ENCODE measurements around the gene CCL14. TPM values are rescaled to one million over a fixed set of nuclear protein-coding genes. Genes with fewer than 3 reads are reported as not detected.
"Not testable (repeated sequence)": the region's sequence is repeated elsewhere in the genome, so short reads cannot be mapped to it uniquely, and the experiment has no call there.

The CCL14 gene
- total RNA-seq, 1 donor from 2014 or later, result not detected

DNA sequence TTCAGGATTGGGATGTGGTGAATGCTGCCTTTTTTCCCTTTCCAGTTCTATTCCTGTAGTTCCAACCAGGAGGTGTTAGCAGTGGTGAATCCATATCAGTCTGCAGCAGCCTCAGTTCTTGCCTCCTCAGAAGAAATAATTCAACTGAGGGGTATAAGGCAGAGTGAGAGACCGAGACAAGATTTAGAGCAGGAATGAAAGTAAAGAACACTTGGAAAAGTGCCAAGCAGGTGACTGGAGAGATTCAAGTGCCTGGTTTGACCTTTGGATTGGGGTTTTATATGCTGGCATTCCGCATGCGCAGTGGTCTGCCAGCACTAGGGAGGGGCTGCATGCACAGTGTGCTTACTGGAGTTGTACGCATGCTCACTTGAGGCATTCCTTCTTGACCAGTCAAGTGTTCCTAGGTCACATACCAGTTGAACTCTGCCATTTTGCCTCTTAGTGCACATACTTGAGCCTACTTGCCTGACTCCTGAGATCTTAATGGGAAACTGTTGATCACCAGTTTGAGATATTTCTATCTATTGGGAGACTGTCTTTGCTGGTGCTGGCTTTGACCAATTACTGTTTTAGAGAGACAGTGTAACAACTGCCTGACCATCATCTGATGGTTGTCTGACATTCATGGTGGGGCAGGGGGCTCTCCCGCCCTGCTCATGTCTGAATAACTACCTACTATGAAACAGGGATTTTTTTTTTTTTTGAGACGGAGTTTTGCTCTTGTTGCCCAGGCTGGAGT, 15.5 kb upstream of the CCL14 start:
- Mint-ChIP-seq H3K4me3 (ENCODE audit: unreplicated experiment) (no peak overlapping the region), H3K4me1 (ENCODE audit: low read depth, unreplicated experiment) (no peaks in the 10 kb centered on the region), H3K27me3 (ENCODE audit: unreplicated experiment) (no peaks in the 10 kb centered on the region), H3K36me3 (ENCODE audit: unreplicated experiment) (no peaks in the 10 kb centered on the region), H3K9me3 (ENCODE audit: unreplicated experiment) (no peaks in the 10 kb centered on the region), H3K27ac (ENCODE audit: unreplicated experiment) (no peak overlapping the region)
- TF ChIP-seq, protein P1, sequence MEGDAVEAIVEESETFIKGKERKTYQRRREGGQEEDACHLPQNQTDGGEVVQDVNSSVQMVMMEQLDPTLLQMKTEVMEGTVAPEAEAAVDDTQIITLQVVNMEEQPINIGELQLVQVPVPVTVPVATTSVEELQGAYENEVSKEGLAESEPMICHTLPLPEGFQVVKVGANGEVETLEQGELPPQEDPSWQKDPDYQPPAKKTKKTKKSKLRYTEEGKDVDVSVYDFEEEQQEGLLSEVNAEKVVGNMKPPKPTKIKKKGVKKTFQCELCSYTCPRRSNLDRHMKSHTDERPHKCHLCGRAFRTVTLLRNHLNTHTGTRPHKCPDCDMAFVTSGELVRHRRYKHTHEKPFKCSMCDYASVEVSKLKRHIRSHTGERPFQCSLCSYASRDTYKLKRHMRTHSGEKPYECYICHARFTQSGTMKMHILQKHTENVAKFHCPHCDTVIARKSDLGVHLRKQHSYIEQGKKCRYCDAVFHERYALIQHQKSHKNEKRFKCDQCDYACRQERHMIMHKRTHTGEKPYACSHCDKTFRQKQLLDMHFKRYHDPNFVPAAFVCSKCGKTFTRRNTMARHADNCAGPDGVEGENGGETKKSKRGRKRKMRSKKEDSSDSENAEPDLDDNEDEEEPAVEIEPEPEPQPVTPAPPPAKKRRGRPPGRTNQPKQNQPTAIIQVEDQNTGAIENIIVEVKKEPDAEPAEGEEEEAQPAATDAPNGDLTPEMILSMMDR (IDR thresholded peaks at IDR 0.05; ENCODE audit: partially characterized antibody, unreplicated experiment), result no peak
- DNase-seq, result no peak

DNA sequence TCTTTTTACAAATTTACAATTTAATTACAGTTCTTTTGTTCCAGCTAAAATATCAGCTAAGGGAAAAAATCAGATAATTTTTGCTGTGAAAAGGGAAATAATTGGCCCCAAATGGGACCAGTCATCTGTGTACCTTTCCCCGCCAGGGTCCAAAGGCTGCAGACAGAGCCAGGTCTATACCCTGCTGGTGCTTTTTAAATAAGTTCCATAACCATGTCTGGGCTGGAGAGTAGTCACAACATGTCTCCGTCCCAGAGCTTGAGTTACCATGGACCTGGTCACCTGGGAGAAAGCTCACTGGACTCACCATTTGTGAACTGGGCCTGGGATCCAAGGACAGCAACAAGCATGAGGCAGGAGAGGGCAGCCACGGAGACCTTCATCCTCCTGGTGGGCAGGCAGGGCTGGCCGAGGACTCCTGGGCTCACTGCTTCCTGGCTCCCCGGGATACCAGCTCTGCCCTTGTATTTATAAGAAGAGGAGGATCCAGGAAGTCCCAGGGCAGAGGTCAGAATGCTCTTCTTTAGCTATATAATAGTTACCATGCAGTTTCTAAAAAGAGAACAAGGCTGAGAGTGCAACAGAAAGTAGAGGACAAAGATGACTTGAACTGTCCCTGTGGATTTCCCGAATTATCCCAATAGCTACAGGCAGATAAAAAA, 14.7 kb upstream of the CCL14 start, which contains the start of gene CCL15:
CCL15 (minus strand) TSS at position 444 of the 662 bp plus-strand sequence; CDS start at position 383, 61 bp downstream.
- Mint-ChIP-seq H3K36me3 (ENCODE audit: unreplicated experiment) (no peaks in the 10 kb centered on the region), H3K4me3 (ENCODE audit: unreplicated experiment) (no peak within 1 kb of the TSS), H3K27me3 (ENCODE audit: unreplicated experiment) (no peaks in the 10 kb centered on the region), H3K4me1 (ENCODE audit: low read depth, unreplicated experiment) (no peaks in the 10 kb centered on the region), H3K27ac (ENCODE audit: unreplicated experiment) (no peak within 1 kb of the TSS), H3K9me3 (ENCODE audit: unreplicated experiment) (no peaks in the 10 kb centered on the region)
- DNase-seq, result no peak
- TF ChIP-seq, protein P1 (IDR thresholded peaks at IDR 0.05; ENCODE audit: partially characterized antibody, unreplicated experiment), result no peak

DNA sequence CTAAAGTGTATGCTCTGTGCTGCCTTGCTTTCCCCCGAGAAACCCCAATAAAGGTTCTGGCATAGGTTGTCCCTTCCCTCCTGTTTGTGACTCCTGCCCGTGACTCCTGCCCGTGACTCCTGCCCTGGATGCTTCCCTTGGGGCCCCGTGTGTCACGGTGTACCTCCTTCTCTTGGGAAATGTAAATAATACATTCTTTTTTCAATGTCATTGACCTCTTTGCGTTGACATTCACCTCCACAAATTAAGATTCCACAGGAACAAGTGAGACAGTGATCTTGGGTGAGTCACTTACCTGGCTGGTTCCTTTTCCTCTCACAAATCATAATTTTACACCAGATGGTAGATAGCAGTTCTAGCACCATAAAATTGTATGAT, 14.2 kb upstream of the CCL14 start:
- H3K27ac Mint-ChIP-seq (ENCODE audit: unreplicated experiment), result no peak overlapping the region
- no peak overlapping the region for H3K4me3 Mint-ChIP-seq (ENCODE audit: unreplicated experiment)
- H3K9me3 Mint-ChIP-seq (ENCODE audit: unreplicated experiment), result no peaks in the 10 kb centered on the region
- no peaks in the 10 kb centered on the region for H3K4me1 Mint-ChIP-seq (ENCODE audit: low read depth, unreplicated experiment)
- TF ChIP-seq, protein P1 (IDR thresholded peaks at IDR 0.05; ENCODE audit: partially characterized antibody, unreplicated experiment), result no peak
- DNase-seq, result no peak
- no peaks in the 10 kb centered on the region for H3K36me3 Mint-ChIP-seq (ENCODE audit: unreplicated experiment)
- H3K27me3 Mint-ChIP-seq (ENCODE audit: unreplicated experiment), result no peaks in the 10 kb centered on the region

DNA sequence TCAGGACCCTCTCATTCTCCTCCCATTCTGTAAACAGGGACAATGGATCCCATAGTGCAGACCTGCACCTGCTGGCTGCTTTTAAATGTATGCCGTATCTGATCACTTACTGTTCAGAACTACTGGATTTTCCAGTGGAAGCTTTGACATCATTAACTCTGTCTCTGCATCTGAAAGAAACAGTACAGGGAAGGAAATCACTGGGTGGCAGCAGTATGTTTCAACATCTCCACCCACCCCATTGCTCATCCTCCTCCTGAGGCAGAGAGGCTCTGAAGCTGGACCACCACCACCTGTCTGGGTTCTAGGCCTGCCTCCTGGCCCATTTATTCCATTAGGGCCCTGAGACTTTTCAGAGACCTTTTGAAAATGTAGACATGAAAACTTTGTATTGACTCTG, 12.2 kb upstream of the CCL14 start:
- no peaks in the 10 kb centered on the region for H3K27me3 Mint-ChIP-seq (ENCODE audit: unreplicated experiment)
- no peaks in the 10 kb centered on the region for H3K4me1 Mint-ChIP-seq (ENCODE audit: low read depth, unreplicated experiment)
- H3K4me3 Mint-ChIP-seq (ENCODE audit: unreplicated experiment), result no peak overlapping the region
- TF ChIP-seq, protein P1 (IDR thresholded peaks at IDR 0.05; ENCODE audit: partially characterized antibody, unreplicated experiment), result no peak
- H3K27ac Mint-ChIP-seq (ENCODE audit: unreplicated experiment), result no peak overlapping the region
- no peaks in the 10 kb centered on the region for H3K9me3 Mint-ChIP-seq (ENCODE audit: unreplicated experiment)
- no peaks in the 10 kb centered on the region for H3K36me3 Mint-ChIP-seq (ENCODE audit: unreplicated experiment)
- DNase-seq, result no peak

DNA sequence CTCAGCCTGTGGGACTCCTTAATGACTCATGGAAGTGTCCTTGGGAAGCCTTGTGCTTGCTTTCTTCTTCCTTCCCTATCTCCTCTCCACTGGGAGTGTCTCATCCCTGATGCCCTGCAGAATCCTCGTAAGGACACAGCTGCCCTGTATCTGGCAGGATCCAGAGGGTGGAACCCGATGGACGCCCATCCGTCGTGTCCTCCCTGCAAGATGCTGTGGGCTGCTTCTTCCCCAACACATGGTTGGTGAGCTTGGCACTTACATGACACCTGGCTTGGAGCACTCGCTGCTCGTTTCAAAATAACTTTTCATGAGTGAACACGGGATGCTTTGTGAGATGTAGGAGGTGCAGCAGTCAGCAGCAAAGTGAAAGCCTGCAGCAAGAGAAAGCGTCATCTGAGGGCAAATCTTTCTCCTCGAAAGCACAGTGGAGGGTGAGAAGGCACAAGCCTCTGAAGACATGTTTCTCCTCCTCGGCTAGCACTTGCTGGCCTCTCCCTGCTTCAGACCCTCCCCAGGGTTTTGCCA, 11.6 kb upstream of the CCL14 start:
- no peak for DNase-seq
- TF ChIP-seq, protein P1 (IDR thresholded peaks at IDR 0.05; ENCODE audit: partially characterized antibody, unreplicated experiment), result no peak
- Mint-ChIP-seq H3K4me1 (ENCODE audit: low read depth, unreplicated experiment) (no peaks in the 10 kb centered on the region), H3K27ac (ENCODE audit: unreplicated experiment) (no peak overlapping the region), H3K4me3 (ENCODE audit: unreplicated experiment) (no peak overlapping the region), H3K27me3 (ENCODE audit: unreplicated experiment) (no peaks in the 10 kb centered on the region), H3K36me3 (ENCODE audit: unreplicated experiment) (no peaks in the 10 kb centered on the region), H3K9me3 (ENCODE audit: unreplicated experiment) (no peaks in the 10 kb centered on the region)

DNA sequence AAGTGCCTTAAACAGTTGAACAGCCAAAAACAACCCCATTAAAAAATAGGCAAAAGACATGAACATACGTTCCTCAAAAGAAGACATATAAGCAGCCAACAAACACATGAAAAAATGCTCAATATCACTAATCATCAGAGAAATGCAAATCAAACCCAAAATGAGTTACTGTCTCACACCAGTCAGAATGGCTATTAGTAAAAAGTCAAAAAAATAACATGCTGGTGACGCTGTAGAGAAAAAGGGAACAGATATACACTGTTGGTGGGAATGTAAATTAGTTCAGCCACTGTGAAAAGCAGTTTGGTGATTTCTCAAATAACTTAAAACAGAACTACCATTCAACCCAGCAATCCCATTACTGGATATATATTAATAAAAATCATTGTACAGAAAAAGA, 8.8 kb upstream of the CCL14 start:
- H3K4me1 Mint-ChIP-seq (ENCODE audit: low read depth, unreplicated experiment); H3K9me3 Mint-ChIP-seq (ENCODE audit: unreplicated experiment); H3K27me3 Mint-ChIP-seq (ENCODE audit: unreplicated experiment); H3K4me3 Mint-ChIP-seq (ENCODE audit: unreplicated experiment); DNase-seq; H3K36me3 Mint-ChIP-seq (ENCODE audit: unreplicated experiment); H3K27ac Mint-ChIP-seq (ENCODE audit: unreplicated experiment): not testable (repeated sequence)

All from glutamatergic neuron (in vitro differentiated cells).